Stimulated activated CD4-positive, alpha-beta T cell treated with anti-CD3 and anti-CD28 coated beads, Interleukin-4, amount 100 ng/mL, for 24 hours (primary cell): ENCODE results near the gene TNIK.
"Not testable (repeated sequence)": the region's sequence is repeated elsewhere in the genome, so short reads cannot be mapped to it uniquely, and the experiment has no call there.

Source experiments
- DNase-seq: peaks from one replicate; pipeline ENCODE4 v3.0.0-alpha.2; 2020

The TNIK gene

GRCh38 chr3:171445620-171446204 lies 14.5 kb downstream of the TNIK start:
- DNase-seq = no peak

GRCh38 chr3:171444001-171444690 lies 16.1 kb downstream of the TNIK start:
- DNase-seq = no peak

GRCh38 chr3:171443211-171443957 lies 16.8 kb downstream of the TNIK start:
- DNase-seq = no peak

GRCh38 chr3:171442184-171442583 lies 18.0 kb downstream of the TNIK start:
- DNase-seq = no peak

- no peak for DNase-seq
Measured at GRCh38 chr3:171441381-171441780, 18.8 kb downstream of the TNIK start.

- no peak for DNase-seq
Measured at GRCh38 chr3:171439996-171440395, 20.2 kb downstream of the TNIK start.

- DNase-seq = no peak
Measured at GRCh38 chr3:171437115-171437756, 23.0 kb downstream of the TNIK start.

- DNase-seq = no peak
Measured at GRCh38 chr3:171436380-171436779, 23.8 kb downstream of the TNIK start.

GRCh38 chr3:171435757-171436156 lies 24.4 kb downstream of the TNIK start:
- DNase-seq = no peak

GRCh38 chr3:171435143-171435542 lies 25.1 kb downstream of the TNIK start:
- no peak for DNase-seq

- no peak for DNase-seq
Measured at GRCh38 chr3:171432548-171432947, 27.7 kb downstream of the TNIK start.

- DNase-seq = no peak
Measured at GRCh38 chr3:171431550-171431949, 28.7 kb downstream of the TNIK start.

- DNase-seq = no peak
Measured at GRCh38 chr3:171430530-171430929, 29.7 kb downstream of the TNIK start.

GRCh38 chr3:171429635-171430034 lies 30.6 kb downstream of the TNIK start:
- DNase-seq = no peak

- no peak for DNase-seq
Measured at GRCh38 chr3:171428892-171429291, 31.3 kb downstream of the TNIK start.

- no peak for DNase-seq
Measured at GRCh38 chr3:171428321-171428787, 31.9 kb downstream of the TNIK start.

- DNase-seq = no peak
Measured at GRCh38 chr3:171427771-171428320, 32.4 kb downstream of the TNIK start.

GRCh38 chr3:171424063-171424462 lies 36.1 kb downstream of the TNIK start:
- not testable (repeated sequence) for DNase-seq

- not testable (repeated sequence) for DNase-seq
Measured at GRCh38 chr3:171422855-171423254, 37.4 kb downstream of the TNIK start.

GRCh38 chr3:171420667-171421066 lies 39.5 kb downstream of the TNIK start:
- no peak for DNase-seq

GRCh38 chr3:171419457-171419856 lies 40.7 kb downstream of the TNIK start:
- DNase-seq = no peak

- no peak for DNase-seq
Measured at GRCh38 chr3:171417813-171418212, 42.4 kb downstream of the TNIK start.

- no peak for DNase-seq
Measured at GRCh38 chr3:171417137-171417536, 43.1 kb downstream of the TNIK start.
